H1 (cell line): ENCODE measurements around the gene LRP1. TPM values are rescaled to one million over a fixed set of nuclear protein-coding genes. Genes with fewer than 3 reads are reported as not detected.
A peak's percentile ranks its signal among the peaks of the same experiment; 100 is the strongest.

Source experiments
- ASH2L ChIP-seq: fragments of 200-600, 300-600 bp; sonication (generic); IDR thresholded peaks from one replicate; pipeline ENCODE4 v1.7.1; 2017; ENCODE audit warnings: low read length
- ATF2 ChIP-seq: IDR thresholded peaks from 2 replicates; pipeline ENCODE4 v1.6.1; 2012; ENCODE audit warnings: low read length, inconsistent platforms
- BCL11A ChIP-seq, 2 experiments: IDR thresholded peaks; one replicate each; pipeline ENCODE4 v1.6.1; 2011; ENCODE audit warnings: low read depth in 2 of 2, low read length in 2 of 2, mild to moderate bottlenecking in 2 of 2
- CBX5 ChIP-seq: fragments of 300-800, 300-1000 bp; sonication (generic); IDR thresholded peaks from 2 replicates; pipeline ENCODE4 v1.7.1; 2016; ENCODE audit warnings: antibody characterized with exemption, low read length, low read depth
- CBX8 ChIP-seq: fragments of 300-800, 300-1000 bp; sonication (generic); IDR thresholded peaks from 2 replicates; pipeline ENCODE4 v1.7.1; 2016; ENCODE audit warnings: low read depth, low read length, borderline replicate concordance
- CTCF ChIP-seq, 3 experiments: IDR thresholded peaks; 1 replicate in 2 of 3; 2 replicates in 1 of 3; pipeline versions ENCODE4 v1.5.1 to v1.6.1; 2011; ENCODE audit warnings: low read length in 3 of 3, mild to moderate bottlenecking in 3 of 3, inconsistent platforms in 2 of 3, low read depth in 1 of 3, moderate library complexity in 1 of 3; ENCODE audit not compliant: insufficient read depth in 1 of 3; ENCODE audit errors: control extremely low read depth in 1 of 3
- EZH2 ChIP-seq: fragments of 200-600 bp; sonication (generic); IDR thresholded peaks from 2 replicates; pipeline ENCODE4 v1.7.1; 2012; ENCODE audit warnings: low read depth, mild to moderate bottlenecking, moderate library complexity, low read length, inconsistent platforms; ENCODE audit not compliant: severe bottlenecking
- FOSL1 ChIP-seq: IDR thresholded peaks from 2 replicates; pipeline ENCODE4 v1.6.1; 2011; ENCODE audit warnings: mild to moderate bottlenecking, low read depth, low read length, moderate library complexity; ENCODE audit not compliant: insufficient read depth
- PHF8 ChIP-seq: fragments of 200-600 bp; sonication (generic); conservative IDR thresholded peaks from 2 replicates; pipeline ENCODE4 v1.7.1; 2012; ENCODE audit warnings: low read depth, mild to moderate bottlenecking, inconsistent platforms, low read length, moderate library complexity
- POLR2AphosphoS5 ChIP-seq: IDR thresholded peaks from 2 replicates; pipeline ENCODE4 v1.6.1; 2011; ENCODE audit warnings: low read depth, low read length
- POU5F1 ChIP-seq: IDR thresholded peaks from 2 replicates; pipeline ENCODE4 v1.6.1; 2011; ENCODE audit warnings: low read depth, mild to moderate bottlenecking, low read length, moderate library complexity
- RAD21 ChIP-seq, 2 experiments: IDR thresholded peaks in 1 of 2; conservative IDR thresholded peaks in 1 of 2; 2 replicates each; pipeline ENCODE4 v1.6.1; 2011; ENCODE audit warnings: low read depth in 2 of 2, low read length in 2 of 2, improper control_type of control experiment in 1 of 2, inconsistent platforms in 1 of 2, mild to moderate bottlenecking in 1 of 2, moderate library complexity in 1 of 2
- RBBP5 ChIP-seq: IDR thresholded peaks from 2 replicates; pipeline ENCODE4 v1.7.1; 2012; ENCODE audit warnings: low read depth, mild to moderate bottlenecking, inconsistent platforms, low read length, moderate library complexity, borderline replicate concordance
- SIN3A ChIP-seq, 2 experiments: IDR thresholded peaks in 1 of 2; conservative IDR thresholded peaks in 1 of 2; 2 replicates each; pipeline ENCODE4 v1.6.1; 2011 to 2012; ENCODE audit warnings: low read length in 2 of 2, improper control_type of control experiment in 1 of 2, low read depth in 1 of 2, mild to moderate bottlenecking in 1 of 2
- SIRT6 ChIP-seq: IDR thresholded peaks from one replicate; pipeline ENCODE4 v1.7.1; 2012; ENCODE audit warnings: low read length, inconsistent platforms
- SP4 ChIP-seq: IDR thresholded peaks from 2 replicates; pipeline ENCODE4 v1.6.1; 2012; ENCODE audit warnings: low read length, inconsistent platforms
- SUZ12 ChIP-seq: fragments of 200-600 bp; sonication (generic); IDR thresholded peaks from 2 replicates; pipeline ENCODE4 v1.6.1; 2012; ENCODE audit warnings: mild to moderate bottlenecking, inconsistent platforms, low read length, moderate library complexity, mixed read lengths
- TAF1 ChIP-seq: IDR thresholded peaks from 2 replicates; pipeline ENCODE4 v1.6.1; 2011; ENCODE audit warnings: mild to moderate bottlenecking, low read depth, low read length
- TBP ChIP-seq: IDR thresholded peaks from 2 replicates; pipeline ENCODE4 v1.6.1; 2011; ENCODE audit warnings: low read depth, low read length, improper control_type of control experiment
- TCF12 ChIP-seq: IDR thresholded peaks from 2 replicates; pipeline ENCODE4 v1.6.1; 2011; ENCODE audit warnings: low read depth, mild to moderate bottlenecking, low read length
- TEAD4 ChIP-seq: IDR thresholded peaks from 2 replicates; pipeline ENCODE4 v1.6.1; 2012; ENCODE audit warnings: low read depth, low read length, inconsistent platforms, mixed read lengths
- polyA plus RNA-seq, 7 experiments: library from polyadenylated mRNA; depleted of rRNA in 3 of 7; stranded (reverse) in 5 of 7; unstranded in 2 of 7; fragments of >200 nt in 5 of 7; fragments of 200-250 nt in 2 of 7; gene quantifications; 1 replicate in 5 of 7; 2 replicates in 1 of 7; 4 replicates in 1 of 7; pipeline versions ENCODE4 v1.2.1 to v1.2.3, GENCODE V29; 2011 to 2013; ENCODE audit warnings: missing spikeins in 2 of 7, mixed read lengths in 2 of 7
- total RNA-seq: library from RNA; stranded (reverse); fragmentation: NEBNext Ultra II Directional; extraction: Animal tissue kit (Norgen Biotek cat#: 25700); gene quantifications from 2 replicates; pipeline ENCODE4 v1.2.1, GENCODE V29; 2021

The LRP1 gene
- total and polyA plus RNA-seq, 2 of the 8 experiments (the other 6 are each of a cell fraction or from before 2014, with no cell fraction given) = 35.3 to 92.5 TPM

- no peak for TF ChIP-seq FOSL1
- no peak for TF ChIP-seq EZH2
- TF ChIP-seq CBX8 = no peak
- no peak for TF ChIP-seq PHF8
- peak; percentile 13; the same call in 1 of the 2 replicates for TF ChIP-seq TAF1
- TF ChIP-seq ATF2 = no peak
- peak; percentile 73 for TF ChIP-seq POLR2AphosphoS5
- no peak for TF ChIP-seq SUZ12
- 0 out of 2 replicates have a peak, but pooled peaks have one; percentile 44 for TF ChIP-seq RBBP5
- no peak for TF ChIP-seq CBX5
- no peak for TF ChIP-seq RAD21 (IDR thresholded peaks at IDR 0.05 in 1 of 2, conservative IDR thresholded peaks at IDR 0.05 in 1 of 2; ENCODE audit: low read depth in 2 of 2, low read length in 2 of 2)
- TF ChIP-seq BCL11A (IDR thresholded peaks at IDR 0.05; ENCODE audit: low read depth in 2 of 2, low read length in 2 of 2) = no peak
- 0 out of 2 replicates have a peak, but pooled peaks have one; percentile 34 for TF ChIP-seq SP4
- TF ChIP-seq SIN3A (conservative IDR thresholded peaks at IDR 0.05 in 1 of 2, IDR thresholded peaks at IDR 0.05 in 1 of 2; ENCODE audit: low read depth in 1 of 2, low read length in 2 of 2) = no peak
- no peak for TF ChIP-seq CTCF (IDR thresholded peaks at IDR 0.05; ENCODE audit: control extremely low read depth in 1 of 3, insufficient read depth in 1 of 3, low read depth in 1 of 3, low read length in 3 of 3)
- TF ChIP-seq TCF12 = no peak
- no peak for TF ChIP-seq ASH2L
- no peak for TF ChIP-seq POU5F1
- TF ChIP-seq TEAD4 = no peak
- TF ChIP-seq TBP = no peak
- TF ChIP-seq SIRT6 = no peak
Observed at GRCh38 chr12:57085999-57086492, 42.2 kb upstream of the LRP1 start (continued).
